IMR-90 (cell line): Measurements from ENCODE around the gene ELL2.

ENCODE experiments used
- BHLHE40 ChIP-seq: fragments of 150-350 bp; IDR thresholded peaks from 2 replicates; pipeline ENCODE4 v1.6.1; 2016; ENCODE audit warnings: mild to moderate bottlenecking, low read depth, low read length
- CEBPB ChIP-seq: IDR thresholded peaks from 2 replicates; pipeline ENCODE4 v1.6.1; 2012; ENCODE audit warnings: low read depth, low read length, improper control_type of control experiment
- CHD1 ChIP-seq: IDR thresholded peaks from 2 replicates; pipeline ENCODE4 v1.6.1; 2012; ENCODE audit warnings: low read depth, low read length, improper control_type of control experiment
- CTCF ChIP-seq: conservative IDR thresholded peaks from 2 replicates; pipeline ENCODE4 v1.5.1; 2012; ENCODE audit warnings: mild to moderate bottlenecking, low read depth, low read length, improper control_type of control experiment
- FOS ChIP-seq: fragments of 150-350 bp; IDR thresholded peaks from 2 replicates; pipeline ENCODE4 v1.6.1; 2016; ENCODE audit warnings: low read depth, low read length
- MAFK ChIP-seq: IDR thresholded peaks from 2 replicates; pipeline ENCODE4 v1.6.1; 2012; ENCODE audit warnings: low read depth, low read length, improper control_type of control experiment
- MAZ ChIP-seq: IDR thresholded peaks from 2 replicates; pipeline ENCODE4 v1.6.1; 2012; ENCODE audit warnings: low read depth, mild to moderate bottlenecking, low read length, improper control_type of control experiment, moderate library complexity, borderline replicate concordance
- MXI1 ChIP-seq: IDR thresholded peaks from 2 replicates; pipeline ENCODE4 v1.6.1; 2012; ENCODE audit warnings: low read depth, mild to moderate bottlenecking, low read length, moderate library complexity, borderline replicate concordance
- POLR2A ChIP-seq: IDR thresholded peaks from 2 replicates; pipeline ENCODE4 v1.6.1; 2012; ENCODE audit warnings: mild to moderate bottlenecking, low read depth, low read length
- SMC3 ChIP-seq: fragments of 150-350 bp; IDR thresholded peaks from 2 replicates; pipeline ENCODE4 v1.6.1; 2016; ENCODE audit warnings: low read depth, mild to moderate bottlenecking, antibody characterized with exemption, low read length, moderate library complexity
- TF ChIP-seq, protein P1 (sequence below): fragments of 150-350 bp; IDR thresholded peaks from 2 replicates; pipeline ENCODE4 v1.6.1; 2017; ENCODE audit warnings: mild to moderate bottlenecking, antibody characterized with exemption, low read length, low read depth

- TF ChIP-seq MAFK: no peak
- no peak for TF ChIP-seq CTCF
- no peak for TF ChIP-seq POLR2A
- no peak for TF ChIP-seq FOS
- no peak for TF ChIP-seq MXI1
- TF ChIP-seq CHD1: no peak
- no peak for TF ChIP-seq SMC3
- TF ChIP-seq, protein P1, sequence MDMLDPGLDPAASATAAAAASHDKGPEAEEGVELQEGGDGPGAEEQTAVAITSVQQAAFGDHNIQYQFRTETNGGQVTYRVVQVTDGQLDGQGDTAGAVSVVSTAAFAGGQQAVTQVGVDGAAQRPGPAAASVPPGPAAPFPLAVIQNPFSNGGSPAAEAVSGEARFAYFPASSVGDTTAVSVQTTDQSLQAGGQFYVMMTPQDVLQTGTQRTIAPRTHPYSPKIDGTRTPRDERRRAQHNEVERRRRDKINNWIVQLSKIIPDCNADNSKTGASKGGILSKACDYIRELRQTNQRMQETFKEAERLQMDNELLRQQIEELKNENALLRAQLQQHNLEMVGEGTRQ: no peak
- no peak for TF ChIP-seq BHLHE40
- TF ChIP-seq CEBPB: no peak
- no peak for TF ChIP-seq MAZ
Measured at GRCh38 chr5:95966005-95966404, 4.4 kb upstream of the ELL2 start.
